Heart left ventricle (tissue), 16 donors: ENCODE data around the gene IFT122. TPM values are rescaled to one million over a fixed set of nuclear protein-coding genes. Genes with fewer than 3 reads are reported as not detected.

Source experiments
- ATAC-seq, 4 donors: fragments of 200-7000 bp; cut with Tn5 transposase; one replicate each; pipeline ENCODE4 v1.9.1; 2020 to 2022; ENCODE audit warnings: moderate library complexity in 4 of 4, mild to moderate bottlenecking in 3 of 4, moderate number of reproducible peaks in 1 of 4
- DNase-seq, 5 donors: peaks; one replicate each; pipeline ENCODE4 v3.0.0-alpha.2; 2020
- H3K27ac ChIP-seq, 12 donors: fragments of 200-600 bp; sonication (generic) in 4 of 12; one replicate each; pipeline versions ENCODE4 v1.5.0 to v1.8.0; 2016 to 2022; ENCODE audit warnings: mild to moderate bottlenecking in 2 of 12
- H3K27me3 ChIP-seq, 9 donors: fragments of 200-600 bp; sonication (generic) in 2 of 9; one replicate each; pipeline versions ENCODE4 v1.5.1 to v1.8.0; 2016 to 2022; ENCODE audit warnings: mild to moderate bottlenecking in 3 of 9
- H3K36me3 ChIP-seq, 9 donors: fragments of 200-600 bp; sonication (generic) in 2 of 9; one replicate each; pipeline versions ENCODE4 v1.5.0 to v1.8.0; 2018 to 2022; ENCODE audit warnings: mild to moderate bottlenecking in 2 of 9
- H3K4me1 ChIP-seq, 12 donors: fragments of 200-600 bp; sonication (generic) in 4 of 12; one replicate each; pipeline versions ENCODE4 v1.5.0 to v1.8.0; 2016 to 2022; ENCODE audit warnings: mild to moderate bottlenecking in 3 of 12
- H3K4me3 ChIP-seq, 12 donors: fragments of 200-600 bp; sonication (generic) in 4 of 12; one replicate each; pipeline versions ENCODE4 v1.5.0 to v1.8.0; 2017 to 2022; ENCODE audit warnings: mild to moderate bottlenecking in 9 of 12, moderate library complexity in 4 of 12
- H3K9me3 ChIP-seq, 12 donors: fragments of 200-600 bp; sonication (generic) in 4 of 12; one replicate each; pipeline versions ENCODE4 v1.5.0 to v1.8.0; 2016 to 2022; ENCODE audit warnings: mild to moderate bottlenecking in 1 of 12
- POLR2A ChIP-seq, 2 donors: fragments of 450-650 bp; IDR thresholded peaks; one replicate each; pipeline ENCODE4 v1.6.1; 2017; ENCODE audit warnings: antibody characterized with exemption in 2 of 2, mild to moderate bottlenecking in 2 of 2, moderate library complexity in 2 of 2
- WGBS, 4 donors: extraction: QIAGEN DNeasy Blood & Tissue Kit in 2 of 4; methylation state at CpG; one replicate each; pipeline versions ENCODE4 v1.1.5 to v1.1.7; 2013 to 2018; 5-methylcytosine and 5-hydroxymethylcytosine counted together
- intact Hi-C, 10 donors: fragments of 100-400 bp; cut with DNase I; formaldehyde crosslinking; loops; one replicate each; pipeline versions ENCODE4 v1.11.1 to v1.14.2; 2022
- polyA plus RNA-seq, 2 donors: library from polyadenylated mRNA; stranded (reverse); fragments of 200-250 nt; gene quantifications; one replicate each; pipeline ENCODE4 v1.2.3, GENCODE V29; 2013
- total RNA-seq, 9 donors: library from RNA; depleted of rRNA in 2 of 9; stranded (reverse); fragments of >200 nt in 2 of 9; fragmentation: NEBNext Ultra II Directional in 3 of 9; extraction: Animal tissue kit (Norgen Biotek cat#: 25700) in 3 of 9; gene quantifications; one replicate each; pipeline versions ENCODE4 v1.1.0 to v1.2.4, GENCODE V29; 2016 to 2023
- TF ChIP-seq, protein P1 (sequence below), 12 donors: fragments of 200-600 bp; sonication (generic) in 4 of 12; IDR thresholded peaks; one replicate each; pipeline versions ENCODE4 v1.5.0 to v1.8.0; 2018 to 2022; ENCODE audit warnings: antibody characterized with exemption in 12 of 12, mild to moderate bottlenecking in 5 of 12
- donor health status: ischemic (EF 13 %, LVEDD 7.1; RV severe dilation, severe dysfunction).
- donor health status: healthy with polysubstance abuse.
- donor health status: DM: no; HTN: yes; CAD: no.
- donor health status: DM: no; HTN: no; CAD: no.
- donor health status: ischemic (EF 25% LVEDD 6.9; RV normal size, moderate dysfunction).
- donor health status: ischemic (EF 25% LVEDD 5.7; RV mildly dilated, moderate dysfunction).
- donor health status: healthy.
- donor health status: DM: yes; HTN: yes; CAD: no.
- donor health status: ischemic (EF 35%, LVEDD 5.7; RV mildly dilated, moderate dysfunction).
- donor health status: nonischemic (EF 11% LVEDD 7.7; RV severe dilation, severe dysfunction).
- donor health status: DM: yes; HTN: yes; CAD: no.
- donor health status: PGD.
- donor health status: ischemic (EF 29% LVEDD 5.4; RV normal size, mild dysfunction).
- donor health status: nonischemic (EF 23%, LVEDD 6.1; RV moderate dilation, normal function).

Gene IFT122
- total and polyA plus RNA-seq, 11 donors, result 7.2 to 34.2 (median 16.6) TPM

DNA sequence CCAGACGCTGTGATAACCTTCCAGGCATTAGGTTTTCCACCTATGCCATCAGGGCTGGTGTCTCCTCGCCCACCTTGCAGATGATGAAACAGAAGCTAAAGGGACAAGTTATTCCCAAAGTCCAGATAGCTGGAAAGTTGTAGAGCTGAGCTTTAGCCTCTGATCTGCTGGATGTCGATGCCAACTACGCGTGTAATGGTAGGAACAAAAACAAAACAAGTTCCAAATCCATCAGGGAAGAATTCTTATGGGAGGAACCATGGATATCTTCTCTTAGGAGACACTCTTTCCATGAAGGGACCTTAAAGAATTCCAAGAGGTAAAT lies 60.3 kb downstream of the IFT122 start:
- H3K4me1 ChIP-seq, result peaks cover 11 to 93% (median 52%) of the 10 kb centered on the region in 12 donors
- DNase-seq (no peak), ATAC-seq (no peak)
- no peaks in the 10 kb centered on the region for H3K27me3 ChIP-seq
- H3K4me3 ChIP-seq, result no peak overlapping the region
- H3K9me3 ChIP-seq, result no peaks in the 10 kb centered on the region
- peak overlapping the region in 11 of 12 donors; percentile 14 to 73 (median 53) for H3K27ac ChIP-seq
- 81 to 95% (median 90%) methylated on average over 5 of the region's 5 CpGs for WGBS, 4 donors
- H3K36me3 ChIP-seq, result peaks cover 0 to 31% (median 6%) of the 10 kb centered on the region in 9 donors
- TF ChIP-seq POLR2A (IDR thresholded peaks at IDR 0.05), result no peak
- TF ChIP-seq, protein P1, sequence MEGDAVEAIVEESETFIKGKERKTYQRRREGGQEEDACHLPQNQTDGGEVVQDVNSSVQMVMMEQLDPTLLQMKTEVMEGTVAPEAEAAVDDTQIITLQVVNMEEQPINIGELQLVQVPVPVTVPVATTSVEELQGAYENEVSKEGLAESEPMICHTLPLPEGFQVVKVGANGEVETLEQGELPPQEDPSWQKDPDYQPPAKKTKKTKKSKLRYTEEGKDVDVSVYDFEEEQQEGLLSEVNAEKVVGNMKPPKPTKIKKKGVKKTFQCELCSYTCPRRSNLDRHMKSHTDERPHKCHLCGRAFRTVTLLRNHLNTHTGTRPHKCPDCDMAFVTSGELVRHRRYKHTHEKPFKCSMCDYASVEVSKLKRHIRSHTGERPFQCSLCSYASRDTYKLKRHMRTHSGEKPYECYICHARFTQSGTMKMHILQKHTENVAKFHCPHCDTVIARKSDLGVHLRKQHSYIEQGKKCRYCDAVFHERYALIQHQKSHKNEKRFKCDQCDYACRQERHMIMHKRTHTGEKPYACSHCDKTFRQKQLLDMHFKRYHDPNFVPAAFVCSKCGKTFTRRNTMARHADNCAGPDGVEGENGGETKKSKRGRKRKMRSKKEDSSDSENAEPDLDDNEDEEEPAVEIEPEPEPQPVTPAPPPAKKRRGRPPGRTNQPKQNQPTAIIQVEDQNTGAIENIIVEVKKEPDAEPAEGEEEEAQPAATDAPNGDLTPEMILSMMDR (IDR thresholded peaks at IDR 0.05), result no peak
- intact Hi-C loops, result loop anchor here in 5 of 10 donors (5.0 to 10.0 kb wide), 4 partner anchors 52 to 125 kb away; no protein-coding TSS in a partner anchor

DNA sequence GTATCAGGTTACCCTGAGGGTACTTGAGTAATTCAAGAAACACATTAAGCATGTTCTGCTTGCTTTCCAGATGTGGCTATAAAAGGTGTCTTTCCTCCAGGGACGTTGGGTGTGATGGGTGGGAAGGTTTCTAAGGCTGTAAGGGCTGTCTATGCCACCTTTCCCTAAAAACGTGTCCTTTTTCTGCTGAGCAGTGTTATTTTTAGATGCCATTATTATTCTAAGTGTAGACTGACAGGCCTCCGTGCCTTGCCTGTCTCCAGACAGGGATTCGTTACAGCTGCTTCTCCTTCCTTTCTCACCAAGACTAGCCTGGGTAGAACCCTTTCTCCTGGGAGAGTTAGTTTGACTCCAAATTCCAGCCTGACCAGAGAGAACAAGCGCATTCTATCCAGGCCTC lies 61.6 kb downstream of the IFT122 start:
- no peak for TF ChIP-seq POLR2A (IDR thresholded peaks at IDR 0.05)
- TF ChIP-seq, protein P1 (IDR thresholded peaks at IDR 0.05), result no peak
- no peaks in the 10 kb centered on the region for H3K27me3 ChIP-seq
- DNase-seq, result no peak
- peak overlapping the region in 2 of 12 donors; percentile 24 to 60 for H3K27ac ChIP-seq
- H3K36me3 ChIP-seq, result peaks cover 0 to 33% (median 10%) of the 10 kb centered on the region in 9 donors
- H3K9me3 ChIP-seq, result no peaks in the 10 kb centered on the region
- H3K4me1 ChIP-seq, result peaks cover 11 to 97% (median 59%) of the 10 kb centered on the region in 12 donors
- no peak for ATAC-seq
- intact Hi-C loops, result loop anchor here in 5 of 10 donors (5.0 to 10.0 kb wide), 4 partner anchors 51 to 123 kb away; no protein-coding TSS in a partner anchor
- no peak overlapping the region for H3K4me3 ChIP-seq
- WGBS, 4 donors, result 53 to 62% (median 55%) methylated on average over 5 of the region's 5 CpGs

GRCh38 chr3:129502641-129503408 lies 62.8 kb downstream of the IFT122 start:
- ATAC-seq (no peak), DNase-seq (peak in 3 of 5 donors; percentile 49 to 69 (median 60))
- WGBS, 4 donors, result 81 to 86% (median 83%) methylated on average over 18 of the region's 18 CpGs
- H3K27ac ChIP-seq, result no peak overlapping the region
- no peaks in the 10 kb centered on the region for H3K9me3 ChIP-seq
- H3K4me3 ChIP-seq, result no peak overlapping the region
- intact Hi-C loops, result loop anchor here in 5 of 10 donors (5.0 to 10.0 kb wide), 4 partner anchors 49 to 122 kb away; no protein-coding TSS in a partner anchor
- no peaks in the 10 kb centered on the region for H3K27me3 ChIP-seq
- H3K36me3 ChIP-seq, result peaks cover 0 to 42% (median 10%) of the 10 kb centered on the region in 9 donors
- no peak for TF ChIP-seq POLR2A (IDR thresholded peaks at IDR 0.05)
- TF ChIP-seq, protein P1 (IDR thresholded peaks at IDR 0.05), result no peak
- peaks cover 4 to 97% (median 64%) of the 10 kb centered on the region in 12 donors for H3K4me1 ChIP-seq
